ENCODE data around the gene CCN6.
"Not testable (repeated sequence)": the region's sequence is repeated elsewhere in the genome, so short reads cannot be mapped to it uniquely, and the experiment has no call there.

CCN6 gene

DNA sequence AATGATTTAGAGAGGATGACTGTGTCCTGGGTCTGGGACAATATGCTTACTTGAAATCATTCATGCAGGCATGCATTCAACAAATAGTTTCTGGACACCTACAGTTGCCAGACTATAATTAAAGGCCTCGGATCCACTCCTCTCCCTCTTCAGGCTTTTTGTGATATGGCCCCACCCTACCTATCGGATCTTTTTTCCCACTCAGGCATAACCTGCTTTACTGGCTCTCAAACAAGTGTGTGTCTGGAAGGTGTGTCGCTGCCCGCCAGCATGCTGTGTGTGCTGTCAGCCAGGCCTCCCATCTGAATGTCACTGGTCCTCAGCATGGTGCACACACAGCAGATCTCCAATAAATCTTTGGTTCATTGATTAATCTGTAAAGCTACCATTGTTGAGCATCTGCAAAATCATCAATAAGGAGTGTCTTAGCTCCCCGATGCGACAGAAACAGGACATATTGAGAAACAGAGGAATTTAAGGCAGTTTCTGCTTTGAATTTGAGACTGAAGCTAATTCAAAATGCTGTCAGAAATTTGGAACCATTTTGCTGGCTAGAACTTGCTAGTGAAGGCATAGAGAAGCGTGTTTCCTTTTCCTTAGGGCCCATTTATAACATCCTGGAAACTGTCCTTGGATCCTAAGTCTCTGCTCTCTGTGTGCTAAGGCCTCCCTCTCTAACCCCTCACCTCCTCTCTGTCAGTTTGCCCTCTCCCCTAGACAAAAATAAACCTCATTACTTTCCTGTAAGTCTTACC is 23.5 kb upstream of the CCN6 start:
- no peak for DNase-seq (ENCODE audit: low read depth)

DNA sequence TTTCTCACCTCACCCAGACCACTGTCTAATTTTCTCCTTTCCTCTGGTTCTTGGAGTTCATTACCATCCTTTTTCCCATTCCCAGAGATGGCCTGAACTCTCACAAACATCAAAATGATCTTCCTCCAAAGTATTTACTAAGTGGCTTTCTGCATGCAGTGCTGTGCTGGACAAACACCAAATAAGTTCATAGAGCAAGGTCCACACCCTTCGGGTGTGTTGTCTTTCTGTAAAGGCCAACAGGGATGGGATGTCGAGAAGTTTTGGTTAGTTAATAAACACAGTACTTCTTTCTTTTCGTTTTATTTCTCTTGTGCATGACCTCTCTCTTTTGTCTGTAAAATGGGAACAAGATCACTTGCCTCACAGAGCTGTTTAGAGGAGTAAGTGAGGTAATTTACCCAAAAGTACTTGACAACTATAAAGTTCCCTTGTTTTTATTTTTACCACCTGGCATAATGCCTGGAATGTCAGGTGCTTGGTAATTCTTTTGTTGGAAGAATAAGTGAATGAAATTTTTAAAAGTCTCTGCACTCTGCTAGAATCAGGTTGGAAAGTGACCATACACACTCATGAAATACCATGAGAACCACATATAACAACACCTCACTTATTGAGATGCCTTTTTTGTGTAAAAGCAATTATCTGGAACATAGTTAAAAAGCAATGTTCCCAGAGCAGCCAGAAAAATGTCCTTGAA is 22.8 kb upstream of the CCN6 start:
- DNase-seq (ENCODE audit: low read depth) = no peak

DNA sequence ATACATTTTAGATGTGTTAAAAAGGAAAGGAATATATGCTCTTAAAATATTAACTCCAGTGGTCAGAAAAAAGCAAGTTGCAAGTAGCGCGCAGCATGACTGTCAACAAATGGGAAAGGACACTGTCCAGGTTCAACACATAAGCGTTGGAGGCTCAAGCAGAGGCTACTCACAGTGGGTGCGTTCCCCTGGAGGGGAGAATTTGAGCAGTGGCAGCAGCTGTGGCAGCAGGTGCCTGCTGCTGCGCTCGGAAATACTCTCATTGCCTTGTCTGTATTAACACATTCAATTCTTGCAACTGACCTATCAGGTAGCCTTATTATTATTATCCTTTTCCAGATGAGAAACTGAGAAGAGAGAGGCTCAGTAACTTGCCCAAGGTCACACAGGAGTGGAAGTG is 21.9 kb upstream of the CCN6 start:
- no peak for DNase-seq (ENCODE audit: low read depth)

DNA sequence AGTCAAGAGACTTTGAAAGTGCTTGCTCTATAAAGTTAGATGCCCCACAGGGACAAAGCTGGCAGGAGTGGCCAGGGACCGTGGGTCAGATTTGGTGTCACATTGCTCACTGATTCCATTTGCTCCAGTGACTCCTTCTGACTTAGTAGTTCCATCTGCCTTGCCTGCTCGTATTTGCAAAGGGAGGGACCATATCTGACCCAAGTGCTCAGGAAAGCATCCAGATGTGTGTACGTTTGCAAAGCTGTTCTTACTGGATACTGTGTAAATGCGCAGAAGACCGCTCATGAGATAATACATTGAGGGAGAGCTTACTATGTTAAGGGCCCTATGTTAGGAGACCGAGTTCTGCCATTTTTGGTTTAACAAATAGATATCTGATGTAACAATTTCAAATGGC is 21.2 kb upstream of the CCN6 start:
- DNase-seq (ENCODE audit: low read depth) = no peak

DNA sequence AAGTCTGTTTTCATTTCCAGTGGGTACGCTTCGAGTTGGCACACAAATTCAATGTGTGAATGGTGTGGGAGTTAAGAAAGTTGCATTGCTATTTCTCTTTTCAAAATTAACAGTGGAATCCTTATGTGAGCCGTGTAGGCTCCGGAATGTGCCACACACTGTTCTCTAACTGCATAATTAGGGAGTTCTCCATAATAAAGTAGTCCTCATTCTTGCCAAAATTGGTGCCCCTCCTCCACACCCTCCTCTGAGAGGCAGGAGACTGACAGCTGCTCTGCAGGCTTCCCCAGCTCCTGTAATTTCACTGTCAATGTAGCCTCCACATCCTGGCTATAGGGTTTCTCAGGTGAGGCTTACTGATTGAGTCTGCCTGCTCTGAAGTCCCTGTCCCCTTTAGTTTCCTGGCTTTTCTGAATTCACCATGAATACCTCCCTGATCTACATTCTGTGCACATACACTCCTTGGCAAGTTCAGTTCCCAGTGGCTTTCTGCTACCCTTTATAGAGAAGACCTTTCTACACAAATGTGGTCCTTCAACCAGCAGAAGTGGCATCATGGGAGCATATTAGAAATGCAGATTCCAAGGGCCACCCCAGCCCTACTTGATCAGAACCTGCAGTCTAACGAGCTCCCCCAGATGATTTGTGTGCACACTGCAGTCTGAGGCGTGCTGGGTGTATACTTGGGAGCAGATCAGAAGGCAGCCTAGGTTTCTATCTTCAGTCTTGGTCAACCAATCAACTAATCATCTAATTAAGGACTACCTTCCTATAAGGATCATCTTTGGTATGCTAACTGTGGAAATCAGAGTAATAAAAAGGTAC is 19.9 kb upstream of the CCN6 start:
- DNase-seq (ENCODE audit: low read depth) = no peak

DNA sequence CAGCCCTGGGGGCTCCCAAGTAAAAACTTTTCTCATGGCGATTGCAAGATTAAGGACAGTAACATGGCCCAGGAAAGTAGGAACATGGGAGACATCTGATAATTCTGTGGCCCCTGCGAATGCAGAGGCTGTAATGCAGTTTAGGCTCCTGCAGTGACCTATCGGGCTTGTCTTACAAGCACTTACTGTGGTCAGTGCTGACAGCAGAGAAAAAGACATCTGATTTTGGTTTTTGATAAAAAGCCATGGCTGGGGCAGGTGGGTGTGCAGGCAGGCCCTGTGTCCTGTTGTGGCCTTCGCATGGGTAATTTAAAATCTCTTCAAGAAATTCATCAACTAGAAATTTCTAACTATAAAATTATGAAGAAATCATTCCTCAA is 19.3 kb upstream of the CCN6 start:
- DNase-seq (ENCODE audit: low read depth) = no peak

DNA sequence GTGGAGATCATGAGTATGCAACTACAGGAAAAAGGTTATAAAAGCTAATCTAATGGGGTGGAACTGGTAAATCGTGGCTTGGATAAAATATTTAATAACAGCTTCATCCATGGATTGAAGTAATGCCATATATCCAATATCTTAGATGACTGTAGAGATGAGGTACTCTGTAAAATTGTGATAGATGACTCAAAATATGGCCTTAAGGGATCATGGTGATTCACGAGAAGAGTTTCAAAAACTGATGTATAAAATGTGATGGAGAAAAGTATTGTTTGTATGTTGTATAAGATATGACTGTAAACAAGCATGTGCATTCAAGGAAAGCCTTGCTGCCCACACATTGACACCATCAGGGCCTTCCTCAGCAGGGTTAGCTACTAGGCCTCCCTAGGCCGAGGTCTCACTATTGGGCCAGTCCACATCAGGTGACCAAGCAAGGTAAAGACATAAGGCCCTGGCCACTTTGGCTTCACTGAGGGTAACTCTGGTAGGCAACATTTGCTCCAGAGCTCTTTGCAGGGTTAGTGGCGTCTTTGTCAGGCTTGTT is 17.7 kb upstream of the CCN6 start:
- DNase-seq (ENCODE audit: low read depth) = no peak

DNA sequence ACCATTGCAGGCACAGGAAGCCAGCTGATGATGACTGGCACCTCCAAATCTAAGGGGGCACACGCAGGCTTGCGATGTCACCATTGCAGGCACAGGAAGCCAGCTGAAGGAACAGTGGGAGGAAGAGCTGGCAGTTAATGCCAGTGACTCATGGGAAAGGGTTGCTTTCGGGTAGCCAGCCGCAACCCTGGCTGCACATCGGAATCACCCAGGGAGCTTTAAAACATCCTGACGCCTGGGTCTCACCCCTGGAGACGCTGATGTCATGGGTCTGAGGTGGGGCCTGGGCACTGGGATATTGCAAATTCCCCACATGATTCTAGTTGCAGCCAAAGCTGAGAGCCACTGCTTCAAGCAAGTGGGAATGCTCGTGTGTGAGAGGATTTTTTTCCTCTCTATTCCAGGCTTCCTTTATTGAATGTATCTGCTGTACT is 16.1 kb upstream of the CCN6 start:
- no peak for DNase-seq (ENCODE audit: low read depth)

DNA sequence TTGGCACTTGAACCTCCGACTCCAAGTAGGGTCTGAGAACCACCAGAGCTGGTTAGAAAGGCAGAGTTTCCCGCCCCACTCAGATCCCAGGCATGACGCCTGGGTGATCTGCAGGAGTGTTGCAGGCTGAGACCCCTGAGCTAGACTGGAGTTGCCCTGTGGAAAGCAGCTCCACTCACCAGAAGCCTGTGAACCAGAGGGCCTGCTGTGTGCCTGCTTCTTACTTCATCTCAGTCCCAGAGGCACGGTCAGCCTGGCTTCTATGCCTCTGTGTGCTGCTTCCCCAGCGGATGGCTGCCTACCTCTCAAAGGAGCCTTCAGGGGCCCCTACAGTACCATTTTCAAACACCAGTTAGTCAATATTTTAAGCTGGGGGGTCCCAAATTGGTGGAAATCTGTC is 15.6 kb upstream of the CCN6 start:
- no peak for DNase-seq (ENCODE audit: low read depth)

DNA sequence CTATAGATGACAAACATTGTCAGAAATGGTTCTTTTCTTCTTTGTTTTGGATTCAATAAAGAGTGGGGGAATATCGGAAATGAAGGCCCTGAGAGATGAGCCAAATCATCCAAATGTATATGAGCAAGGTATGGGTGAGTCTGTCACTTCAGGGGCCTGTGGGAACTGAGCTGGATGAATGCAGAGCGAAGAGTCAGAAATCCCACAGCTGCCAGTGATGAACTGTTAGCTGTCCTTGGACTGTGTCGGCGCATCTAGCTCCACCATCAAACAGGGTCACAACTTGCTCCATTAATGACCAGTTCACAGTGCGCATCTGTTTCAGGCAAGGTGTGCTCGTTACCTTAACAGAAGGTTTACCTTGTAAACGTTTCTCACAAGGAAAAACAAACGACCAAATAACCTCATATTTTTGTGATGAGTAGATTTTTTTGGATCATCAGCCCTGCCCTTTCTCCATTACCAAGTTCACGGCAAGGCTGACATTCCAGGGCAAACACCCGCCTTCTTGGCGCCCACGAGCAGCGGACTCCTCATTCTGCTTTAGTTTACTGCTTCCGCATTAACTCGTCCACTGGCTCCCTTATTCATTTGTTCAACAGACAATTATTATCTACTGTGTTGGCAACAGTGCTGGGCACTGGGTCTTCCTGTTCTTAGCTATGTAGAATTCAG is 15.0 kb upstream of the CCN6 start:
- DNase-seq (ENCODE audit: low read depth) = no peak

DNA sequence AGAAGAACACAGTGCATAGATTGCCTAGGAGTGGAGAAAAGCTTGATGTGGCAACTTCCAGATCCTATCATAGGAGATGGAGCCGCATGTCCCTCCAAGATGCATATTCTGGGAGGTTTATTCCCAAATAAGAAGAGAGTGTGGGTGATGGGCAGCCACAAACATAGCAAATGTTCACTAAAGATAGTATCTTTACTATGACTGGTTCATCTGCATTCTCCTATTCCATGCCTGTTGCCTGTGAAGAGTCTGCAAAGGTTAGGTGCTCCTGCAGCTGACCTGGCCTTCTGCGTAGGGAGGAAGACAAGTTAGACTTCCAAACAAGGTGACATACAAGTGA is 14.5 kb upstream of the CCN6 start:
- no peak for DNase-seq (ENCODE audit: low read depth)

DNA sequence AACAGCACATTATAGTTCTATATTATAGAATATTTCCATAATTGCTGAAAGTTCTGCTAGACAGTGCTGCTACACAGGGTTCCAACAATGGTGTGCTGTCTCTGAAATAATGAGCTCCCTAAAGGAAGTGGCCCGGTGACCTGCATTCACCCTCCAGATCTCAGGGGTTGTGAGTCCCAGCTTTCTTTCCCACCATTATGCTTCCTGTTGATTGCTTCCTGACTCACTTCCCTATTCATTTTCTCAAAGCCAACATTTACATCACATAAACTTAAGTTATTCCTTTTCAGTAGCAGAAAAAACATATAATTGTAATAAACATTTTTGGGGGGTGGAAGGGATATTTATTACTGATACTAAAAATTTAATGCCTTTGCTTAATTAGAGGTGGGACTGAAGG is 12.9 kb upstream of the CCN6 start:
- DNase-seq (ENCODE audit: low read depth) = no peak

DNA sequence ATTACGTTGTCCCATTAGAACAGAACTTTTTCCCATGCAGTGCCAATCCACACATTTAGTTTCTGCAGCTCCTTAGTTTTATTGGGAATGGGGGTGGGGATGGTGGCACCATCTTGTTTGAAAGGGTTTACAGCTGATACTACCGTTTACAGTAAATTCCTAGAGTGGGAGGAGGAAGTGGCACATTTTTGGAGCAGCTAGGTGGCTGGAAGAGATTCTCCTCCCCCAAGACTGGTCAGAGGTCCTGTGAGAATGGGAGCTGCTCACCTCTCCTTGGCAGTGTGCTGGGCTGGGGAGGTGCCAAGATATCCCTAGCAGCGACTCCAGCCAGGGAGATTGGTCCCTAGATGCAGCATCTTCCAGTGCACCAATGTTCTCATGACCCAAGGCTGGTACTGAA is 12.4 kb upstream of the CCN6 start:
- DNase-seq (ENCODE audit: low read depth) = no peak

DNA sequence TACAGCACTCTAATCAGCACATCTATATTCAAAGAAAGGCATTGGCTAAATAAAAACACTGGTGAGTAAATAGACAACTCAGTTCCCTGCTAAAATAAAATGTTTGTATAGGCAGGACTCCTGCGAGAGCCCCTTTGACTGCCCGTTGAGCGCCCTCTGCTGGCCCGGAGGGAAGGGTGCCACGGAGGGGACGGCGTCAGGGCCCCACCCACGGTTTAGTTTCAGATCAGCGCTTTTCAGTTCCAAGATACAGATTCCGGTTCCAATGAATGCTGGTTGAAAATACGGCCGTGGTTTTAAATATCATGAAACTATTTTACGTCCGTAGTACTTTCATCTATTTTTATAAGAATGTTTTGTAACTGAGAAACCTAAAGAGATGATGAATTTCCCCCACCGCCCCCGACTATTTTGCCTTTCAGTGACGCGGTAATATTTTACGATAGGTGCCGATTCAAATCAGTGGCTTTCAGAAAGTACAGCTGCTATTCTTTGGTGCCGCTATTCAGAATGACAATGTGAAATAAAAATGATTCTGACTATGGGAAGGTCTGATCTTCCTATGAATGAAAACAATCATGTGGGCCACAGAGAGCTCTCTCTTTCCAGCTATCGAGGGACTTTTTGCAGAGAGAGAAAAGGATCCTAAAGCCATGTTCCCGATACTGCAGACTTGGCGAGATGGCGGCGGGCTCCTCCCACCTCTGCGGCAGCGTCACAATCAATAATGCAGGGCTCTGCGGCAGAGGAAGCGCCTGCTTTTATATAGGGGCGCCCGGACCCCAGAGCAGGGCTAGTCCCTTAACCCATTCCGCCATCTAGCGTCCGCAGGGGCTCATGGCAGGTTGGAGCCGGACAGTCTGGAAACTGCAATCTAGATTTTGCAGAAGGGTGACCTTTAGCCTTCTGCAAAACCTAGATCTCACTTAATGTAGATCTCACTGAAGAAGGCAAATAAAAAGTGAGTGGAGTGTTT is 10.6 kb upstream of the CCN6 start:
- peak; percentile 87 for DNase-seq (ENCODE audit: low read depth)

DNA sequence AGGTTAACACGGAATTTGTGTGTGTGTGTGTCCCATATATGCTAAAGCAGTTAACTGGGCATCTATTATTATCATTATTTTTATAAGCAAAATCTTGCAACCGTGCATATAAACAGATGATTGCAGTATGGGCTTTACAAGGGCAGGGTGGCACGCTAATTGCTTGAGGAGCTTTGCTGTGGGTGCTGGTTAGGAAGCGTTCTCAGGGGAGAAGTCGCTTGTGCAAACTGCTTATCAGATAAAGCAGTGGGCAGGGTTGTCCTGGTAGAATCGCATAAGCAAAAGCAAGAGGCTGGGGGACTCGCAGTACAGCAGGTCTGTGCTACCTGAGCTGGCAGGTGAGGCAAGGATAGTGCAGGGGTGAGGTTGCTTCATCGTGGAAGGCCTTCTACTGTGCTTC is 9.7 kb upstream of the CCN6 start:
- no peak for DNase-seq (ENCODE audit: low read depth)

DNA sequence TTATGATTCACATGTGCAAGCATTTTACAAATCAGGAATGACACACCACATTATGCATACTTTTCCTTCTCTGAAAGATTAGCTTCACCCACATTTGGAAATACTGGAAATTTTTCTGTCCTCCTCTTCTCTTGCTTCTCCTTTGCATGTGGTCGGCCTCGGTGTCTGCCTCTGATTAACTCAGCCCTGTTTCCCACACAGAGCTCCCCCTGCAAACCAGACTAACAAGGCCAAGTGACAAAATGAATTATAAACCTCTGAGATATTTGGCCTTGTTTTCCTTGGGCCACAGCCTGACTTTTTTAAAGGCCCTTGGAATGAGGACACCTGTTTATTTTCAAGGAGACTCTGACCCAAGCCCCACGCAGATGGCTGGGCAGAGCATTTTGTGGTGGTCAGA is 9.0 kb upstream of the CCN6 start:
- DNase-seq (ENCODE audit: low read depth) = no peak

DNA sequence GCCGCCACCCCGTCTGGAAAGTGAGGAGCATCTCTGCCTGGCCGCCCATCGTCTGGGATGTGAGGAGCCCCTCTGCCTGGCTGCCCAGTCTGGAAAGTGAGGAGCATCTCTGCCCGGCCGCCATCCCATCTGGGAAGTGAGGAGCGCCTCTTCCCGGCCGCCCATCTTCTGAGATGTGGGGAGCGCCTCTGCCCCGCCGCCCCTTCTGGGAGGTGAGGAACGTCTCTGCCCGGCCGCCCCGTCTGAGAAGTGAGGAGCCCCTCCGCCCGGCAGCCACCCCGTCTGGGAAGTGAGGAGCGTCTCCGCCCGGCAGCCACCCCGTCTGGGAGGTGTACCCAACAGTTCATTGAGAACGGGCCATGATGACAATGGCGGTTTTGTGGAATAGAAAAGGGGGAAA is 6.4 kb upstream of the CCN6 start:
- DNase-seq (ENCODE audit: low read depth) = not testable (repeated sequence)

DNA sequence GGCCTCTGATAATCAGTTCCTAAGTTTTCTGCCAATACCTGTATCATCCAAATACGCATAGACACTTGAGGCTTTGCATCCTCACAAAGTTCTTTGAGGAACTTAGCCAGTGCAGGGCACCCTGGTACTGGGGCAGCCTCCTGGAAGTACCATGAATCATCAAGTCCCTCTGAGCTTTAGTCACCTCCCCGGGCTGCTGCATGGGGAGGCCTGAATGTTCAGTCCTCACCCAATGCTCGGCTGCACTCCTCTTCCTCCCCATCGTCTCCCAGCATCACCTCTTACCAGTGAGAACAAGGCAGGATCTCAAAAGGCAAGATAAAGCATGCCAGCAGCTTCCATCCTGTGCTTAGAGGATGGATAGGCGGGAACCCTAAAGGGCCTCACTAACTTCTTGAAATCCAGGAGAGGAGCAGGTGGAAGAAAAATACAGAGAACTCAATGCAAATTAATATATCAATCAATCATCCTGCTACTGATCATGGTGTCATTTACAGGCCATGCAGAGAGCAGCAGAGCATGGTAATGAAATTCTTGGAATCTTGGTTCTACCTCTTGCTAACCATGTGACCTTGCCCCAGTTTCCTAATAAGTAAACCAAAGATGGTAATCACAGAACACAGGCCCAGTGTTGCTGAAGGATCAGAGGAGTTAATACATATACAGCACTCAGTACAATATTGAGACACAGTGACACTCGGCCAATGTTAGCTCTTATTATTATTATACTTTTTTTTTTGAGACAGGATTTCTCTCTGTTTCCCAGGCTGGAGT is 4.7 kb upstream of the CCN6 start:
- no peak for DNase-seq (ENCODE audit: low read depth)

DNA sequence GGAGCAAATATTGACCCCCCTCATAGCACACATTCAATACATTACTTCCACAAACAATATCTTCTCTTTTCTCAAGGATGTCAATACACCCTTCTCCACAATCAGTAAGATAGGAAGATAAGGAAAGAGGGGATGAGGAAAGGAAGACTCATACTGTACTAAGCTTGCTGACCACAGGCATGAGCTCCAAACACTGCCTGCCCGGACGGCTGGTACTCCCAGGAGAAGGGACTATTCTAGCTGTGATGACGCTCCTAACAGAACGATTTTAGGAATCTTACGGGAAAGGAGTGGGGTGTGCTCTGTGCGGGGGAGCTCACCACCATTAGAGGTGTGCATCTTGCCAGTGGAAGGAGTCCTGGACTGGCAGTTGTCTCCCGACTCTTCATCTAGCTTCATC is 3.9 kb upstream of the CCN6 start:
- no peak for DNase-seq (ENCODE audit: low read depth)

DNA sequence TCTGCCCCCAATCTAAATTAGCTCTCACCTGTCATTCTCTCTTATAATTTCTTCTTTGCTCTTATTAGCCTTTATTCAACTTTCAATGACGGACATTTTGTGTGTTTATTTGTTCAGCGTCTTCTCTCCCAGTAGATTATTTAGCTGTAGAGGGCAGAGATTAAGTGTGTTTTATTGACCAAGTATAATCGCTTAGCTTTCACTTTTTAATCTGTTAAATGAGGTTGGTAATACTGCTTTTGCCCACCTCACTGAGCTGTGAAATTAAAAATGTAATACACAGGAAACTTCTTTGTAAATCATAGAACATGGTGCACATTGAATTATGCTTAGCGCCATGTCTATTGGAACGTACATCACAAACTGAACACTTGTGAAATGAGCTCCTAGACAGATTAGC is 3.5 kb upstream of the CCN6 start:
- no peak for DNase-seq (ENCODE audit: low read depth)

All from stimulated activated CD8-positive, alpha-beta memory T cell treated with anti-CD3 and anti-CD28 coated beads, Interleukin-12 subunit alpha, Interleukin-12 subunit beta, amount 100 ng/mL, for 1 hour (primary cell).